ENCODE data around the gene CCND1.

CCND1 gene

GRCh38 chr11:69641681-69642548 is 959 bp downstream of the CCND1 start:
- DNase-seq: peak in 1 of 2 experiments; percentile 48

- peak in 1 of 2 experiments; percentile 67 for DNase-seq
These were observed 1.6 kb downstream of the CCND1 start for GRCh38 chr11:69642549-69642912.

GRCh38 chr11:69642913-69643632 is 2.1 kb downstream of the CCND1 start:
- DNase-seq: peak; percentile 72 to 93

GRCh38 chr11:69643646-69644045 is 2.7 kb downstream of the CCND1 start:
- DNase-seq: no peak

GRCh38 chr11:69644071-69644961 is 3.4 kb downstream of the CCND1 start:
- peak in 1 of 2 experiments; percentile 48 for DNase-seq

- no peak for DNase-seq
These were observed 4.2 kb downstream of the CCND1 start for GRCh38 chr11:69644962-69645675.

- no peak for DNase-seq
These were observed 5.0 kb downstream of the CCND1 start for GRCh38 chr11:69645801-69646492.

- DNase-seq: no peak
These were observed 5.8 kb downstream of the CCND1 start for GRCh38 chr11:69646493-69647389.

GRCh38 chr11:69647390-69647748 is 6.4 kb downstream of the CCND1 start:
- DNase-seq: no peak

GRCh38 chr11:69647761-69648497 is 7.0 kb downstream of the CCND1 start:
- no peak for DNase-seq

GRCh38 chr11:69648679-69649575 is 8.0 kb downstream of the CCND1 start:
- no peak for DNase-seq

- no peak for DNase-seq
These were observed 8.6 kb downstream of the CCND1 start for GRCh38 chr11:69649576-69649900.

GRCh38 chr11:69650081-69650831 is 9.3 kb downstream of the CCND1 start:
- DNase-seq: no peak

- DNase-seq: no peak
These were observed 9.9 kb downstream of the CCND1 start for GRCh38 chr11:69650832-69651344.

GRCh38 chr11:69651834-69652620 is 11.1 kb downstream of the CCND1 start:
- no peak for DNase-seq

GRCh38 chr11:69652999-69653398 is 12.0 kb downstream of the CCND1 start:
- DNase-seq: no peak

GRCh38 chr11:69653406-69653960 is 12.5 kb downstream of the CCND1 start:
- DNase-seq: no peak

All from NCI-H526 (cell line).